K562 (cell line): ENCODE results near the gene HYPK. TPM values are rescaled to one million over a fixed set of nuclear protein-coding genes. Genes with fewer than 3 reads are reported as not detected.
"Not testable (repeated sequence)": the region's sequence is repeated elsewhere in the genome, so short reads cannot be mapped to it uniquely, and the experiment has no call there.

ENCODE experiments used
- ATAC-seq: fragments of 200-7000 bp; cut with Tn5 transposase; 3 replicates; pipeline ENCODE4 v1.9.1; 2020; ENCODE audit warnings: moderate library complexity
- BruUV-seq: library from RNA; stranded (reverse); fragments of 400-500 nt; replicated peaks from 2 replicates; lab custom pipeline; 2021; lab: Mats Ljungman, UMichigan
- CTCF ChIA-PET: fragments of 300-600 bp; formaldehyde crosslinking; extraction: SDS; loops from one replicate; lab custom pipeline; 2021; ENCODE audit warnings: low intra/inter-chr PET ratio; lab: Yijun Ruan, JAX
- POLR2A ChIA-PET: fragments of 300-600, 350-650 bp; sonication (Branson Sonifier 250); formaldehyde crosslinking; extraction: SDS; loops from one replicate; lab custom pipeline; 2021; ENCODE audit warnings: antibody characterized with exemption, inconsistent platforms; lab: Yijun Ruan, JAX
- DNase-seq, 4 experiments: peaks; one replicate each; pipeline versions ENCODE4 v3.0.0 to v3.0.0-alpha.2; 2011 to 2018; ENCODE audit warnings: low spot score in 3 of 4, mixed read lengths in 3 of 4; ENCODE audit errors: extremely low read depth in 1 of 4
- FAIRE-seq: peaks from 2 replicates; lab custom pipeline; 2011; peaks lifted over from hg19 to GRCh38; lab: Jason Lieb, UNC
- H2AFZ ChIP-seq: 2 replicates; pipeline ENCODE4 v1.6.0; 2011; ENCODE audit warnings: low read depth, low read length, control low read depth, inconsistent platforms
- H3K27ac ChIP-seq: fragments of 200-600 bp; 3 replicates; pipeline ENCODE4 v1.8.0; 2011; ENCODE audit warnings: low read depth, mild to moderate bottlenecking, control low read depth, inconsistent platforms, low read length, moderate library complexity, mixed read lengths; ENCODE audit errors: extremely low read depth
- H3K27me3 ChIP-seq, 2 experiments: fragments of 300-600 bp in 1 of 2; 2 replicates in 1 of 2; 3 replicates in 1 of 2; pipeline versions ENCODE4 v1.6.0 to v1.8.0; 2011; ENCODE audit warnings: inconsistent platforms in 2 of 2, low read length in 2 of 2, mild to moderate bottlenecking in 1 of 2, mixed read lengths in 1 of 2, moderate library complexity in 1 of 2; ENCODE audit not compliant: control insufficient read depth in 2 of 2, insufficient read depth in 2 of 2
- H3K36me3 ChIP-seq: fragments of 300-600 bp; 3 replicates; pipeline ENCODE4 v1.8.0; 2011; ENCODE audit warnings: mild to moderate bottlenecking, low read length, inconsistent platforms; ENCODE audit not compliant: control insufficient read depth, insufficient read depth
- H3K4me1 ChIP-seq, 2 experiments: fragments of 200-600 bp in 1 of 2; replicated peaks in 1 of 2; 2 replicates in 1 of 2; 3 replicates in 1 of 2; pipeline versions ENCODE4 v1.5.1 to v1.8.0; 2011; ENCODE audit warnings: inconsistent platforms in 2 of 2, low read length in 2 of 2, mild to moderate bottlenecking in 1 of 2, mixed read lengths in 1 of 2, moderate library complexity in 1 of 2; ENCODE audit not compliant: control insufficient read depth in 2 of 2, insufficient read depth in 2 of 2
- H3K4me2 ChIP-seq: 2 replicates; pipeline ENCODE4 v1.6.1; 2011; ENCODE audit warnings: low read length, control low read depth, inconsistent platforms, mixed read lengths; ENCODE audit not compliant: insufficient read depth
- H3K4me3 ChIP-seq: fragments of 200-600 bp; sonication (generic), shearing (Covaris generic); 2 replicates; pipeline ENCODE4 v1.5.1; 2016; ENCODE audit warnings: control low read depth, inconsistent platforms
- H3K79me2 ChIP-seq: fragments of 200-600 bp; 3 replicates; pipeline ENCODE4 v1.8.0; 2011; ENCODE audit warnings: low read length, inconsistent platforms; ENCODE audit not compliant: control insufficient read depth, insufficient read depth
- H3K9ac ChIP-seq, 2 experiments: 2 replicates each; pipeline versions ENCODE4 v1.6.0 to v1.6.1; 2011; ENCODE audit warnings: low read depth in 2 of 2, low read length in 2 of 2, control low read depth in 1 of 2, inconsistent platforms in 1 of 2, mild to moderate bottlenecking in 1 of 2, mixed read lengths in 1 of 2; ENCODE audit not compliant: insufficient read depth in 1 of 2
- H3K9me1 ChIP-seq: one replicate; pipeline ENCODE4 v1.6.0; 2011; ENCODE audit warnings: inconsistent platforms, mild to moderate bottlenecking, low read length, moderate library complexity; ENCODE audit not compliant: control insufficient read depth, insufficient read depth
- H3K9me3 ChIP-seq: replicated peaks from 2 replicates; pipeline ENCODE4 v1.5.1; 2011; ENCODE audit warnings: low read depth, low read length, inconsistent platforms; ENCODE audit not compliant: control insufficient read depth, insufficient read depth
- H4K20me1 ChIP-seq: replicated peaks from 2 replicates; pipeline ENCODE4 v1.6.1; 2011; ENCODE audit warnings: low read length, inconsistent platforms, mixed read lengths; ENCODE audit not compliant: control insufficient read depth, insufficient read depth
- CEBPB ChIP-seq: fragments of 450-650 bp; IDR thresholded peaks from 2 replicates; pipeline ENCODE4 v1.6.1; 2016; ENCODE audit warnings: missing genetic modification characterization, missing compliant biosample characterization
- EGR1 ChIP-seq: fragments of 450-650 bp; conservative IDR thresholded peaks from 2 replicates; pipeline ENCODE4 v1.6.1; 2017; ENCODE audit warnings: mild to moderate bottlenecking
- GTF2B ChIP-seq: IDR thresholded peaks from 2 replicates; pipeline ENCODE4 v1.6.1; 2011; ENCODE audit not compliant: insufficient read length; ENCODE audit errors: extremely low read depth
- GTF3C2 ChIP-seq: IDR thresholded peaks from 3 replicates; pipeline ENCODE4 v1.6.1; 2011; ENCODE audit warnings: borderline replicate concordance, mild to moderate bottlenecking, moderate library complexity; ENCODE audit not compliant: insufficient read length; ENCODE audit errors: extremely low read depth
- MTA3 ChIP-seq: fragments of 450-650 bp; formaldehyde crosslinking; IDR thresholded peaks from 2 replicates; pipeline ENCODE4 v1.6.1; 2017; ENCODE audit warnings: mild to moderate bottlenecking, borderline replicate concordance
- SNIP1 ChIP-seq: fragments of 450-650 bp; IDR thresholded peaks from 2 replicates; pipeline ENCODE4 v1.7.1; 2017; ENCODE audit warnings: low read depth, mild to moderate bottlenecking
- ZNF12 ChIP-seq: sonication (generic); formaldehyde crosslinking; IDR thresholded peaks from 2 replicates; pipeline ENCODE4 v1.4.0; 2020; ENCODE audit warnings: mild to moderate bottlenecking, missing genetic modification reagents
- ZNF197 ChIP-seq: fragments of 200-800 bp; sonication (Bioruptor generic); IDR thresholded peaks from 2 replicates; pipeline ENCODE4 v1.6.1; 2016; ENCODE audit warnings: low read depth, missing genetic modification characterization, missing compliant biosample characterization
- ZNF395 ChIP-seq: fragments of 200-800 bp; sonication (Bioruptor generic); IDR thresholded peaks from 2 replicates; pipeline ENCODE4 v1.6.1; 2017; ENCODE audit warnings: missing genetic modification characterization, missing compliant biosample characterization
- WGBS: fragments of 100-300 bp; shearing (Covaris generic); methylation state at CpG from one replicate; pipeline ENCODE4 v1.1.6; 2016; ENCODE audit warnings: low coverage, mixed read lengths; ENCODE audit not compliant: insufficient coverage; ENCODE audit errors: missing lambda C conversion rate; 5-methylcytosine and 5-hydroxymethylcytosine counted together
- in situ Hi-C: fragments of 300-500 bp; cut with MboI; formaldehyde crosslinking; loops from 4 replicates; pipeline ENCODE4 v1.15.0; 2018; ENCODE audit warnings: inconsistent platforms, mixed read lengths
- intact Hi-C: fragments of 100-400 bp; cut with micrococcal nuclease; formaldehyde crosslinking; loops from 2 replicates; pipeline ENCODE4 v1.14.2; 2022
- polyA plus RNA-seq, 8 experiments: library from polyadenylated mRNA; depleted of rRNA in 4 of 8; stranded (reverse) in 5 of 8; unstranded in 3 of 8; fragments of >200 nt; fragmentation: Nextera tagmentation in 2 of 8; fragmentation: Illumina TruSeq in 1 of 8; extraction: Ambion mirVana in 2 of 8; extraction: Trizol in 1 of 8; gene quantifications; 2 replicates each; pipeline versions ENCODE4 v1.2.1 to v1.2.3, GENCODE V29; 2011 to 2014; ENCODE audit warnings: inconsistent platforms in 1 of 8, missing spikeins in 1 of 8
- total RNA-seq, 7 experiments: library from RNA; depleted of rRNA in 6 of 7; stranded (reverse); fragments of >200 nt in 6 of 7; fragmentation: Illumina TruSeq in 2 of 7; extraction: Trizol in 2 of 7; gene quantifications; 2 replicates each; pipeline versions ENCODE4 v1.2.1 to v1.2.3, GENCODE V29; 2011 to 2021; ENCODE audit warnings: low replicate concordance in 1 of 7
- TF ChIP-seq, protein P1 (sequence below): sonication (generic); formaldehyde crosslinking; IDR thresholded peaks from 2 replicates; pipeline ENCODE4 v1.8.0; 2022; ENCODE audit warnings: mild to moderate bottlenecking, missing genetic modification reagents

HYPK gene
- total and polyA plus RNA-seq, 9 of the 15 experiments (the other 6 are each of a cell fraction or from before 2014, with no cell fraction given), result 7.2 to 28.0 (median 21.1) TPM

DNA sequence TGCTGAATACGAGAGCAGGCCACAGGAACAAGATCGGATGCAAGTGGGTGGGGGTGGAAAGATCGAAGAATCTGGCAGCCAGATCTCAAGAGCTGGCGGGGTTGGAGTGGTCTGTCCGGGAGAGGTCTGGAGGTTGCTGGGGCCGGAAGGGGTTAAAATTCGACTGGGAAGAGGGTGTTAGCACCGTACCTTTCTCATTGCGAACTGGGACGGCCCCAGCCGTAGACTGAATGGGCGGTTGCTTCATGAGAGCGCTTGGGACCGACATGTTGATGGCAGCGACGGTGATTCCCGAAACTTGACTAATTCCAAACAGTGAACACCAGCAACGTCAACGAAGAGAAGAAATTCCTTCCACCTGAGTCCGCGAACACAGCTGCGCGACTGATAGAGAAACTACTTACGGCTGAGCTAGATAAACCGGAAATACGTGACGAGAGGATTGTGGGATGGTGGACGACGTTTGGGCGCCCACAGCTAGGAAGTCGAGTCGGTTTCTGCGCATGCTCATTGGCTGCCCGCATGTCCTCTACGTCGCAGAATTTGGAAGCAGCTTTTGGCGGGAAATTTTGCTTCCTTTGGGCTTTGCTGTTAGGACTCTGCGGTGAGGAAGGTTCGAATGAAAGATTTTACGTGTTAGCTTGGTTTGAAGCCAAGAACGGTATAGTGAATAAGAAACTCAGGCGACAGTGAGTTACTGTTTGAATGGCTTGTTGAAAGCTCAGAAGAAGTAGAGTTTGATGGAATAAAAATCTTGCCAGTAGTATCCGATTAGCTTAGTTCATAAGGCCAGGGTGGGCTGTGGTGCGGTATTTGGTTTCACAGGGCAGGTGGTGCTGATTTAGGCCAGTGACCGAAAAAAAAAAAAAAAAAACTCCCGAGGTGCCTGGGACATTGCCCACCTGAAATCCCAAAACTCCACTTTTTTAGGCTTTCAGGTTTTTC is 24.2 kb downstream of the HYPK start, which contains the start of gene MFAP1 (continued):
- TF ChIP-seq, protein P1, sequence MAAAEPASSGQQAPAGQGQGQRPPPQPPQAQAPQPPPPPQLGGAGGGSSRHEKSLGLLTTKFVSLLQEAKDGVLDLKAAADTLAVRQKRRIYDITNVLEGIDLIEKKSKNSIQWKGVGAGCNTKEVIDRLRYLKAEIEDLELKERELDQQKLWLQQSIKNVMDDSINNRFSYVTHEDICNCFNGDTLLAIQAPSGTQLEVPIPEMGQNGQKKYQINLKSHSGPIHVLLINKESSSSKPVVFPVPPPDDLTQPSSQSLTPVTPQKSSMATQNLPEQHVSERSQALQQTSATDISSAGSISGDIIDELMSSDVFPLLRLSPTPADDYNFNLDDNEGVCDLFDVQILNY (CRISPR knock-in tag), result peak; percentile 47; the same call in 1 of the 2 replicates
- TF ChIP-seq ZNF12 (CRISPR knock-in tag) (0 out of 2 replicates have a peak, but pooled peaks have one; percentile 21), SNIP1 (peak; percentile 77; the same call in 1 of the 2 replicates), GTF2B (peak; percentile 27), MTA3 (peak; percentile 74; the same call in 1 of the 2 replicates)

DNA sequence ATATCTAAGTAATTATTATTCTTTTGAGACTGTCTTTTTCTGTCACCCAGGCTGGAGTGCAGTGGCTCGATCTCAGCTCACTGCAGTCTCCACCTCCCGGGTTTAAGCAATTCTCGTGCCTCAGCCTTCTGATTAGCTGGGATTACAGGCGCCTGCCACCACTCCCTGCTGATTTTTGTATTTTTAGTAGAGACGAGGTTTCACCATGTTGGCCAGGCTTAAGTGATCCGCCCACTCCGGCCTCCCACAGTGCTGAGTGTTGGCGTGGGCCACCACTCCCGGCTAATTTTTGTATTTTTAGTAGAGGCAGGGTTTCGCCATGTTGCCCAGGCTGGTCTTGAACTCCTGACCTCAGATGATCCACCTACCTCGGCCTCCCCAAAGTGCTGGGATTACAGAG is 24.9 kb downstream of the HYPK start:
- peak overlapping the region; percentile 90 for H3K4me2 ChIP-seq
- H3K36me3 ChIP-seq, result peaks cover 27% of the 10 kb centered on the region; the same call in 2 of the 3 replicates
- FAIRE-seq, intact Hi-C loops, H3K27me3 ChIP-seq, ATAC-seq, H3K9me1 ChIP-seq, BruUV-seq, in situ Hi-C loops, H4K20me1 ChIP-seq, H3K9me3 ChIP-seq, CTCF ChIA-PET: not testable (repeated sequence)
- peaks cover 83% of the 10 kb centered on the region for H3K79me2 ChIP-seq
- H3K9ac ChIP-seq, result peak overlapping the region; percentile 72 to 84; a peak in 3 of 4 replicates
- WGBS, result 30% methylated on average over 11 of the region's 11 CpGs
- peak in 1 of 4 experiments; percentile 59 for DNase-seq
- H3K4me3 ChIP-seq, result 0 out of 2 replicates have a peak overlapping the region, but pooled peaks have one; percentile 58
- peak overlapping the region; percentile 81 for H2AFZ ChIP-seq
- POLR2A ChIA-PET, result interaction anchor here (1.1 to 3.0 kb wide), 5 partner anchors 11 to 31 kb away, joined by 6 to 28 read pairs (median 14); partner anchors contain the start of genes HYPK, SERF2 and SERINC4
- H3K27ac ChIP-seq, result peak overlapping the region; percentile 88
- peaks cover 17 to 28% of the 10 kb centered on the region in 2 experiments; a peak in 4 of 5 replicates for H3K4me1 ChIP-seq
- peak; percentile 26; the same call in 1 of the 2 replicates for TF ChIP-seq ZNF395 (CRISPR knock-in tag)
- TF ChIP-seq CEBPB (tag), result peak; percentile 55; the same call in 1 of the 2 replicates
- peak; percentile 24; the same call in 1 of the 2 replicates for TF ChIP-seq ZNF197 (CRISPR knock-in tag)
- peak; percentile 17 for TF ChIP-seq GTF3C2
- TF ChIP-seq EGR1, result peak; percentile 74
